ENCODE measurements around the gene PTK6.

PTK6 gene

DNA sequence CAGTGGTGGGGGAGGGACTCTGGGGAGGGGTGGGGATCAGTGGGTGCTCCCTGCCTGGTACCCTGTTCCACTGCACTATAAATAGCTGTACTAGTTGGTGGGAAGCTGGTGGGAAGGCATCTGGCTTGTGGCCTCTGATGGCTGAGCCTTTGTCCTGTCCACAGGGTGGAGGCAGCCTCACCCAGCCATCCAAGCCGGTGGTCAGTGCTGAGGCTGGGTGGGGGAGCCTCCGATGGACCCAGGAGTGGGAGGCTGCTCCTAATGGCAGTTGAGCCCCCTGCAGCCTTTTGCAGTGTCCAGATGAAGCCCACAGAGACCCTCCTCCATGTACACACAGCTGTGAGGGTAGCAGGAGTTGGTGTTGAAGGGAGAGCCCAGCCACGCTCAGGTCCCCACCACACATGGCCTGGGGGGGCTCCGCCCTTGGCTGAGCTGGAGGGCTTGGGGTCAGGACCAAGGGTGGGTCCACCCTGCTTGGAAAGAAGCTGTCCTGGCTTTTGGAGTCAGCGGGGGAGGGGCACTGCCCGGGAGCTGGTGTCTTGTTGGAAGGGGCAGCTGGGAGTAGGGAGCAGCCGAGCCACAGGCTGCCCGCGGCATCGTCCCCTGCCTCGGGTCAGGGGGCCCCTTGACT, 14.1 kb downstream of the PTK6 start:
- no peak for DNase-seq (ENCODE audit: extremely low spot score)
- ChIA-PET CTCF (interaction anchor here (0.9 to 6.0 kb wide), 3 partner anchors 15 to 82 kb away, joined by 3 to 35 read pairs (median 5); partner anchors contain the start of gene PTK6), POLR2A (no interaction called here)
- TF ChIP-seq, protein P1, sequence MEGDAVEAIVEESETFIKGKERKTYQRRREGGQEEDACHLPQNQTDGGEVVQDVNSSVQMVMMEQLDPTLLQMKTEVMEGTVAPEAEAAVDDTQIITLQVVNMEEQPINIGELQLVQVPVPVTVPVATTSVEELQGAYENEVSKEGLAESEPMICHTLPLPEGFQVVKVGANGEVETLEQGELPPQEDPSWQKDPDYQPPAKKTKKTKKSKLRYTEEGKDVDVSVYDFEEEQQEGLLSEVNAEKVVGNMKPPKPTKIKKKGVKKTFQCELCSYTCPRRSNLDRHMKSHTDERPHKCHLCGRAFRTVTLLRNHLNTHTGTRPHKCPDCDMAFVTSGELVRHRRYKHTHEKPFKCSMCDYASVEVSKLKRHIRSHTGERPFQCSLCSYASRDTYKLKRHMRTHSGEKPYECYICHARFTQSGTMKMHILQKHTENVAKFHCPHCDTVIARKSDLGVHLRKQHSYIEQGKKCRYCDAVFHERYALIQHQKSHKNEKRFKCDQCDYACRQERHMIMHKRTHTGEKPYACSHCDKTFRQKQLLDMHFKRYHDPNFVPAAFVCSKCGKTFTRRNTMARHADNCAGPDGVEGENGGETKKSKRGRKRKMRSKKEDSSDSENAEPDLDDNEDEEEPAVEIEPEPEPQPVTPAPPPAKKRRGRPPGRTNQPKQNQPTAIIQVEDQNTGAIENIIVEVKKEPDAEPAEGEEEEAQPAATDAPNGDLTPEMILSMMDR (IDR thresholded peaks at IDR 0.05; ENCODE audit: control extremely low read depth, extremely low read depth, low read depth, missing control alignments), result no peak

GRCh38 chr20:63522091-63522868, 14.9 kb downstream of the PTK6 start:
- TF ChIP-seq, protein P1 (IDR thresholded peaks at IDR 0.05; ENCODE audit: control extremely low read depth, extremely low read depth, low read depth, missing control alignments), result no peak
- ChIA-PET POLR2A (interaction anchor here (1.2 kb wide), 1 partner anchor 14 kb away, joined by 3 read pairs; the partner anchor contains the start of gene PTK6), CTCF (interaction anchor here (1.1 to 6.0 kb wide), 3 partner anchors 10 to 26 kb away, joined by 3 to 35 read pairs (median 5); partner anchors contain the start of gene PTK6)

DNA sequence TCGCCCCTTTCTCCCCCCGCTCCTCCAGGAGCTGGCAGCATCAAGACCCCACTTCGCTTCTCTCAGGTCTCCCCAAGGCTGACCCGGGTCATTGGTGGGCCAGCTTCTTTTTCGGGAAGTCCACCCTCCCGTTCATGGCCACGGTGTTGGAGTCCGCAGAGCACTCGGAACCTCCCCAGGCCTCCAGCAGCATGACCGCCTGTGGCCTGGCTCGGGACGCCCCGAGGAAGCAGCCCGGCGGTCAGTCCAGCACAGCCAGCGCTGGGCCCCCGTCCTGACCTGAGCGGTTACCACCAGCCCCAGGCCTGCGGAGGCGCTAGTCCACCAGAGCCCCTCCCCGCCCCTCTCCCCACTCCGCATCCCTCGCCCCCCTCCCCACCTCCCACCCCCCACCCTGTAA, 15.6 kb downstream of the PTK6 start:
- TF ChIP-seq, protein P1 (IDR thresholded peaks at IDR 0.05; ENCODE audit: control extremely low read depth, extremely low read depth, low read depth, missing control alignments), result no peak
- POLR2A ChIA-PET, result interaction anchor here (1.2 kb wide), 1 partner anchor 15 kb away, joined by 3 read pairs; the partner anchor contains the start of gene PTK6
- DNase-seq (ENCODE audit: extremely low spot score), result no peak
- CTCF ChIA-PET, result interaction anchor here (1.0 to 6.0 kb wide), 5 partner anchors 8 to 44 kb away, joined by 3 to 35 read pairs (median 3); partner anchors contain the start of gene PTK6

More at GRCh38 chr20:63522091-63522868, 14.9 kb downstream of the PTK6 start:
- DNase-seq (ENCODE audit: extremely low spot score), result no peak

DNA sequence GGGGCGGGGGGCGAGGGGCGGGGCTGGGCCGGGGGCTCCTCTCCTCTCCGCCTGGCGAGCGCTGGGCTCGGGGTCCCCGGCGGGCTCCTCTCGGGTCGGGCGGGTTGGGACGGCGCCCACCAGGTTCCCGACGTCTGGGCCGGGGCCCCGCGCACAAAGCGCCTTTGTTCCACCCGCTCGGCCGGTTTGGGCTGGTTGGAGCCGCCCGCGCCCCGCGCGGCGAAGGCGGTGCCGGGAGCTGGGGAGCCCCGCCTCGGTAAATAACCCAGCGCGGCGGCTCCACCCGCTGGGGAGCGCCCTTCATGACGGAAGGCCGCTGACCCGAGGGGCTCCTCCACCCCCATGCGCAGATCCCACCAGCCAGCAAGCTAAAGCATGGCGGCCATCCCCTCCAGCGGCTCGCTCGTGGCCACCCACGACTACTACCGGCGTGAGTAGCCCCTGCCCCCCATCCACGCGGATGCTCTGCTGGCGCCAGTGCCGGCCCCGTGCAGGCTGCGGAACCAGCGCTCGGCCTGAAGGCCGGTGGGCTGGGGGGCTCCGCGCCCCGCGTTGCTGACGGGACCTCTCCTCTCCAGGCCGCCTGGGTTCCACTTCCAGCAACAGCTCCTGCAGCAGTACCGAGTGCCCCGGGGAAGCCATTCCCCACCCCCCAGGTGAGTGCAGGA, 16.1 kb downstream of the PTK6 start:
- peak; percentile 85 for DNase-seq (ENCODE audit: extremely low spot score)
- TF ChIP-seq, protein P1 (IDR thresholded peaks at IDR 0.05; ENCODE audit: control extremely low read depth, extremely low read depth, low read depth, missing control alignments), result peak; percentile 28
- ChIA-PET CTCF (interaction anchor here (1.0 to 6.0 kb wide), 5 partner anchors 8 to 297 kb away, joined by 3 to 35 read pairs (median 3); partner anchors contain the start of gene PTK6), POLR2A (interaction anchor here (1.0 to 1.2 kb wide), 2 partner anchors 16 to 75 kb away, joined by 3 to 8 read pairs; partner anchors contain the start of gene PTK6)

DNA sequence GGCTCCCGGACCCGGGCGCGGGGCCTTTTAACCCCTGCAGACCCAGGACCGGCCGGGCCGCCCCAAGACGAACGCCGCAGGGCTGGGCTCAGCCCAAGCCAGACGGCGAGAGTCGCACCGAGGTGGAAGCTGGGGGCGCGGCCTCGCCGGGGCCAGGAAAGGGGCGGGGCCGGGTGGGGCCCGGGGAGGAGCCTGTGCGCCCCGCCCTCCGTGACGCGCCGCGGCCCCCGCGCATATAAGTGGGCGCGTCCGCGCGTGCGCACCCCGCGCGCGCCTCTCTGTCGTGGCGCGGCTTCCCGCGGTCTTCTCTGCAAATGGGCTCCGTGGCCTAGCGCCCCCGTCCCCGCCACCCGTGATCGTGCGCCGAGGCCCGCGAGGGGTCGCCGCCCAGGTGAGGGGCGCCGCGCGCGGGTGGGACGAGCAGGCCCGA, 16.7 kb downstream of the PTK6 start, which contains the start of gene PPDPF:
Gene PPDPF (plus strand): TSS at position 262 of the 430 bp plus-strand sequence. CDS start 544 bp downstream, outside the sequence.
- CTCF ChIA-PET, result interaction anchor here (1.0 to 6.0 kb wide), 5 partner anchors 9 to 297 kb away, joined by 3 to 35 read pairs (median 3); partner anchors contain the start of gene PTK6
- peak; percentile 99 for DNase-seq (ENCODE audit: extremely low spot score)
- TF ChIP-seq, protein P1 (IDR thresholded peaks at IDR 0.05; ENCODE audit: control extremely low read depth, extremely low read depth, low read depth, missing control alignments), result peak; percentile 2
- POLR2A ChIA-PET, result interaction anchor here (0.5 to 1.2 kb wide), 11 partner anchors 11 to 564 kb away, joined by 3 to 8 read pairs (median 3); partner anchors contain the start of gene PTK6

Data from GM10248 (cell line).